Bronchial smooth muscle cell (primary cell): ENCODE results near the gene GPR87. TPM values are rescaled to one million over a fixed set of nuclear protein-coding genes. Genes with fewer than 3 reads are reported as not detected.

Source experiments
- total RNA-seq: library from RNA; depleted of rRNA; stranded (reverse); fragments of >200 nt; gene quantifications from 2 replicates; pipeline ENCODE4 v1.2.1, GENCODE V29; 2014

GPR87 gene, protein sequence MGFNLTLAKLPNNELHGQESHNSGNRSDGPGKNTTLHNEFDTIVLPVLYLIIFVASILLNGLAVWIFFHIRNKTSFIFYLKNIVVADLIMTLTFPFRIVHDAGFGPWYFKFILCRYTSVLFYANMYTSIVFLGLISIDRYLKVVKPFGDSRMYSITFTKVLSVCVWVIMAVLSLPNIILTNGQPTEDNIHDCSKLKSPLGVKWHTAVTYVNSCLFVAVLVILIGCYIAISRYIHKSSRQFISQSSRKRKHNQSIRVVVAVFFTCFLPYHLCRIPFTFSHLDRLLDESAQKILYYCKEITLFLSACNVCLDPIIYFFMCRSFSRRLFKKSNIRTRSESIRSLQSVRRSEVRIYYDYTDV
- total RNA-seq: 0.16 TPM in 1 of 2 replicates, not detected in the other

DNA sequence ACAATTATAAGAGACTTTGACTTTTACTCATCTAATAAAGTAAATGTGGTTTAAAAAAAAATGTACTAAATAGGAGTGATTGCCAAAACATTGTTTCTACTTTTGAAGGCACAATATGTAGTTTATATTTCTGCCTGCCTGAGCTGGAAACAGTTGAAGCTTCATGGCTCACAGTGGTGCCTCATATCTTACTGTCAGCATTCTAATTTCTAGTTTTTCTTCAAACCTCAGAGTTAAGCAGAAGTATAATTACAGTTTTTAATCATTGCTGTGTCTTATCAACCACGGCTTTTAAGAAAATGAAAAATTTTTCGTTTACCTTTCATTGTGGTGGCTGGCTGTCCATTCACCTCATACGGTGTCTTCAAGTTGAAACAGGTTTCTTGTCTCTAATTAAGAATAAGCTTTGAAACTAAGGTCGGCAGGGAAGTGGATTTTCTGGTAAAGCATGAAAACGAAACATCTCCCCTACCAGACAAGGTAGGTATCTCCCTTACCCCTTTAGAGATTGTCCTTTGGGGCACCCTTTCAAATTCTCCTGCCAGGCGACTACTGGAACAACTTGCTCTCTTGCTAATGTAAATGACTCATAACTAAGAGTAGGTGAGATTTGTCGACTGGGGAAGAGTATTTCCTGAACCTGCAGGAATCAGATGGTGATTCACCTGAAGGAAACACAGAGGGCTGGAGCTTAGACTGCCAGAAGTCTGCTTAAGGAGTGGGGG is at the start of gene GPR87:
TSS of gene GPR87 (minus strand) at position 554 of the 725 bp plus-strand sequence. CDS start 16,720 bp downstream, outside the sequence.

DNA sequence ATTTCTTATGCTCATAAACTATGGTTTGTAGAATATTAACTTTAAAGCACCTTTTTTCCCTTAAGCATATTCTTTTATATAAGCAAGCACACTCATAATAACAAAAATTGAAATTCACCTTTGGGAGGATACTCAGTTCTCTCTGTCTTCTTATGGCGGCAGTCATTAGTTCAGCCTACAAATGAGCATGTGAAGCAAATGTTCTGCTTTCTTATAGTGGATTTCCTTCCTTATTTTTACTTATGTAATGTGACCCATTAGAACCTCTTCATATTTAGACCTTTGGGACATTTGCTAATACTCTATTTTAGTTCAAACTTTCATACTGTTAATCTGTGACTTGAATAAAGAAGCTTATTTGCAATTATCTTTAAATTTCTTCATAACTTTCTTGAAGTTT is 12.7 kb upstream of the GPR87 start, which contains the start of gene P2RY13:
TSS of gene P2RY13 (minus strand) at position 187 of the 400 bp plus-strand sequence. CDS start at position 166, 21 bp downstream.

DNA sequence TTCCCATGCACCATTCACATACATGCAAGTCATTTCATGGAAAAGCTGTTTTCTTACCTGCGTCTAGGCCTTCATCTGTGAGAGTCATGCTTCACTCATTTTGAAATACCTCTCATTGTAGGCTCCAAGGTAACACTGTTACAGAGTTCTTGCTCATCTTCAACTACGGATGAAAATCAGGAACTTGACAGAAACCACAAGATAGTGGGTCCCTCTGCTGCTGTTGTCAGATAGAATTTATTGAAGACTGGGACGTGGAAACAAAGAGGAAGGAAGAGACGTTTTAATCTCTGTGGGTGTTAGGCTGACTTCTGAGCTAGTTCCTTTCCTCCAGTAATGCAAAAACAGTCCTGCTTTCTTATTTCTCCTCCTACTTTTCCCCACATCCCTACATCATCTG is 38.4 kb downstream of the GPR87 start, which contains the start of gene P2RY14:
TSS of gene P2RY14 (minus strand) at position 313 of the 400 bp plus-strand sequence. CDS start 64,226 bp downstream, outside the sequence.

Other genes starting within 250 kb of the GPR87 start
- gene MED12L, start 231.2 kb downstream of the GPR87 start, total RNA-seq: 0.09 and 0.47 TPM in 2 replicates
- not detected in 2 replicates for gene GPR171, start 113.6 kb downstream of the GPR87 start, total RNA-seq
- gene P2RY14, start 38.3 kb downstream of the GPR87 start, total RNA-seq: not detected in 2 replicates
- not detected in 2 replicates for gene P2RY13, start 12.7 kb upstream of the GPR87 start, total RNA-seq
- gene P2RY12, start 67.9 kb upstream of the GPR87 start, total RNA-seq: 0.09 and 0.16 TPM in 2 replicates
- 0.94 and 2.0 TPM in 2 replicates for gene IGSF10, start 144.2 kb upstream of the GPR87 start, total RNA-seq